ENCODE results near the gene KCND3. TPM values are rescaled to one million over a fixed set of nuclear protein-coding genes. Genes with fewer than 3 reads are reported as not detected.

The KCND3 gene
- polyA plus RNA-seq, 1 donor from 2014 or later = not detected

DNA sequence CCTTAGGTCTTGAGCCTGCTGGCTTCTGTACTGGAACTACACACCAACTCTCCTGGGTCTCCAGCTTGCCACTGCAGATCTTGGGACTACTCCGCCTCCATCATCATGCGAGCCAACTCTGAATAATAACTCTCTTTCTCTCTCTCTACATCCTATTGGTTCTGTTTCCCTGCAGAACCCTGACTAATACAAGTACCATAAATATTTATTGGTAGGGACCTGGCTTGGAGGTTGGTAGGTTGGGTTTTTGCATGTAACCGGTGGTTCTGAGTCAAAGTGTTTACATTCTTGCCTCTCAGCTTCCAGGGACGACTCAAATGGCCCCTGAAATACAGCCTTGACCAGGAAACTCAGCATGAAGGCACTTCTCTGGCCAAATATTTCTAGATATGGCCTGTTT is 110.4 kb downstream of the KCND3 start:
- no peaks in the 10 kb centered on the region for H3K9me3 Mint-ChIP-seq

DNA sequence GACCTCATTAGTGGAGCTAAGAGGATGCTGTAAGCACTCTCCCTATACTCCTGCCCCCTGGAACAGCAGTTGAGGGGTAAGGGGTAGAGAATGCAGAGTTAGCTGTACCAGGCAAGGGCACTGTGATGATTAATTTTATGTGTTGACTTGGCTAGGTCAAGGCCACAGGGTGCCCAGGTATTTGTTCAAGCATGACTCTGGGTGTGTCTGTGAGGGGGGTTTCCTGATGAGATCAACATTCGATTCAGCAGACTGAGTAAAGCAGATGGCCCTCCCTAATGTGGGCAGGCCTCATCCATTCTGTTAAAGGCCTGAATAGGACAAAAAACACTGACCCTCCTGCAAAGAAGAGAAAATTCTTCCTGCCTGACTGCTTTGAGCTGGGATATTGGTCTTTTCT is 110.8 kb downstream of the KCND3 start:
- Mint-ChIP-seq H3K27ac (peak overlapping the region in 1 of 3 donors; percentile 65), H3K9me3 (no peaks in the 10 kb centered on the region), H3K36me3 (no peaks in the 10 kb centered on the region), H3K4me3 (peak overlapping the region in 1 of 4 donors; percentile 49), H3K27me3 (peaks cover 28% of the 10 kb centered on the region), H3K4me1 (peaks cover 5 to 25% (median 15%) of the 10 kb centered on the region in 3 donors)

More for the DNA sequence above, 110.4 kb downstream of the KCND3 start:
- H3K4me3 Mint-ChIP-seq = peak overlapping the region in 1 of 4 donors; percentile 49
- H3K27ac Mint-ChIP-seq = peak overlapping the region in 2 of 3 donors; percentile 13 to 65
- H3K36me3 Mint-ChIP-seq = no peaks in the 10 kb centered on the region
- H3K4me1 Mint-ChIP-seq = peaks cover 5 to 25% (median 15%) of the 10 kb centered on the region in 3 donors
- peaks cover 26% of the 10 kb centered on the region for H3K27me3 Mint-ChIP-seq

- H3K27ac Mint-ChIP-seq = peak overlapping the region in 1 of 3 donors; percentile 8
- H3K4me3 Mint-ChIP-seq = no peak overlapping the region
- peaks cover 28% of the 10 kb centered on the region for H3K27me3 Mint-ChIP-seq
- H3K36me3 Mint-ChIP-seq = no peaks in the 10 kb centered on the region
- H3K9me3 Mint-ChIP-seq = no peaks in the 10 kb centered on the region
- H3K4me1 Mint-ChIP-seq = peaks cover 5 to 25% (median 13%) of the 10 kb centered on the region in 3 donors
These were observed 111.4 kb downstream of the KCND3 start for GRCh38 chr1:111878091-111878490.

DNA sequence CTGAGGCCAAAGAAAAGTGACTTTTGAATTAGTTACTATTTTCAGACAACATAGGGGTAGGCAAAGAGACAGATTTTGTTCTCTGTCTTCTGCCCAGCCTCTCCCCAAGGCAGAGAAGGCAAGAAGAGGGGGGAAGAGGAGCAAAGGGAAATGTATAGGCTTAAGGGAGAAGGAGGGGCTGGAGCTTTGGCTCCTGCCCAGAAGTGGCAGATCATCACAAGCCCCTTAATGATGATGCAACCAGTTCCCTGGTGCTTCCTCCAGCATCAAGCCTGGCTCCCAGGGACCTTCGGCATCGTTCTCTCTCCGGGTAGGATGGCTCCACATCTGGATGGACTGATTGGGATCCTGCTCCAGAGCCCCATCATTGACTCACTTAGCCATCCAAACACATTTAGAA is 112.8 kb downstream of the KCND3 start:
- Mint-ChIP-seq H3K4me3 (no peak overlapping the region), H3K27me3 (peaks cover 24% of the 10 kb centered on the region), H3K27ac (no peak overlapping the region), H3K4me1 (peaks cover 5 to 25% (median 11%) of the 10 kb centered on the region in 3 donors), H3K36me3 (no peaks in the 10 kb centered on the region), H3K9me3 (no peaks in the 10 kb centered on the region)

DNA sequence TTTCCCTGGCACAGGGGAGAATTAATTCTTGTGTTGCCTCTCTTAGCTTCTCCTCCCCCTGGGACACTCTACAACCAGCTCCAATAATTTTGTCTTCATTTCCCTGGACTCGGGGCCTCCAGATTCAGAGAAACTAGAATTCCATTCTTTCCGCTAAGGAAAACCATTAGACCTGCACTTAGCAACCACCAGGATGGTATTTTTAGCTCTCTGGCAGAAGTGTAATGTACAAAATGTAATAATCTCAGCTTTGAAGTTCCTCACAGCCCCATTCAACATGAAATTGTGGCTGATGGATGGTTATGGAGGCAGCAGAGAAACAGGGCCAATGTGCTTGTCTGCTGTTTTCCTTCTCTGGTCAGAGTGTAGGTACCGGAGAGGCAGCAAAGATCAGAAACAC is 113.8 kb downstream of the KCND3 start:
- Mint-ChIP-seq H3K4me3 (no peak overlapping the region), H3K27me3 (peaks cover 17% of the 10 kb centered on the region), H3K9me3 (no peaks in the 10 kb centered on the region), H3K27ac (no peak overlapping the region), H3K4me1 (peaks cover 5 to 25% (median 11%) of the 10 kb centered on the region in 3 donors), H3K36me3 (no peaks in the 10 kb centered on the region)

DNA sequence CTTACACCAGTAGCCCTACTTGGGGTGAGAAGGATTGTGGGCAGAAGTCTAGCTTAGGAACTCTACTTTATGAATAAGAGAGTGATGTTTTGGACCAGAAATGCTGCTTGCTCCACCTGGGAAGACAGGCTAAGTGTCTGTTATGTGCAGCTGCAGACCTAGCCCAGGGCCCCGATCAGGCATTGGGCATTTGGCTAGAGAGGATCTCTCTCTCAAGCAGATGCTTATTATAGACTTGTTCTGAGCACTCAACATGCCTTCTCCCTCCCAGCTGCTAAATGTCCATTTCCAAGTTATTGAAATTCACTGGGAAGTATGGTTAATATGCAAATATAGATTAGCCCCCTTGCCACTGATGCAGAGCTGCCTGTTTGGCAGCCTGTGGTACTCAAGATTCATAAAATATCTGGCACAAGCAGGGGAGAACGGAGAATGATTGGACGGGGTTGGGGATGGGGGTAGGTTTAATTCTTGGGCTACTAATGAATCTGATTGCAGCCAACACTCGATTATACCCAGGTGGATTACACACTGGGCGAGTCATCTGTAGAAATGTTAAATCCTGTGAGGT is 115.9 kb downstream of the KCND3 start:
- no peak overlapping the region for H3K27ac Mint-ChIP-seq
- peaks cover 2 to 14% (median 4%) of the 10 kb centered on the region in 3 donors for H3K4me1 Mint-ChIP-seq
- peaks cover 17% of the 10 kb centered on the region for H3K27me3 Mint-ChIP-seq
- no peak overlapping the region for H3K4me3 Mint-ChIP-seq
- H3K9me3 Mint-ChIP-seq = no peaks in the 10 kb centered on the region
- H3K36me3 Mint-ChIP-seq = no peaks in the 10 kb centered on the region

GRCh38 chr1:111870181-111870580 is 119.3 kb downstream of the KCND3 start:
- no peak overlapping the region for H3K27ac Mint-ChIP-seq
- no peaks in the 10 kb centered on the region for H3K9me3 Mint-ChIP-seq
- H3K36me3 Mint-ChIP-seq = no peaks in the 10 kb centered on the region
- H3K4me3 Mint-ChIP-seq = no peak overlapping the region
- H3K4me1 Mint-ChIP-seq = no peaks in the 10 kb centered on the region
- H3K27me3 Mint-ChIP-seq = peaks cover 9% of the 10 kb centered on the region

DNA sequence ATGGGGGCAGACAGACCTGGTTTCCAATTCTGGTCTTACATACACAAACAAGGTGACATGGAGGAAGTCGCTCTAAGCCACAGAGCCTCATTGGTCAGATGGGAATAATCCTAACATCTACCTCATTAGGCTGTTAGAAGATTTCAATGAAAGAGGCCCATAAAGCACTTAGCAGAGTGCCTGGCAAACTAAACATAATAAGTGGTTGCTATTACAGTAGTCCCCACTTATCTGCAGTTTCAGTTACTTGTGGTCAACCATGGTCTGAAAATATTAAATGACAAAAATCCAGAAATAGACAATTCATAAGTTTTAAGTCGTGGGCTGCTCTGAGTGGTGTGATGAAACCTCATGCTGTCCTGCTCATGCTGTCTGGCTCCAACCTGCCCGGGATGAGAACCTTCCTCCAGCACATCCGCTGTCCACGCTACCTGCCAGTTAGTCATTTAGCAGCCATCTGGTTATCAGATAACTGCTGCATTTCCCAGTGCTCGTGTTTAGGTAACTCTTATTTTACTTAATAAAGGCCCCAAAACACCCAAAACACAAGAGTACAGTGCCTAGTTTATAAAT is 121.5 kb downstream of the KCND3 start:
- Mint-ChIP-seq H3K4me3 (no peak overlapping the region), H3K36me3 (no peaks in the 10 kb centered on the region), H3K9me3 (peaks cover 0 to 3% (median 0%) of the 10 kb centered on the region in 3 donors), H3K27me3 (peaks cover 14% of the 10 kb centered on the region), H3K27ac (no peak overlapping the region), H3K4me1 (peaks cover 0 to 6% (median 0%) of the 10 kb centered on the region in 3 donors)

DNA sequence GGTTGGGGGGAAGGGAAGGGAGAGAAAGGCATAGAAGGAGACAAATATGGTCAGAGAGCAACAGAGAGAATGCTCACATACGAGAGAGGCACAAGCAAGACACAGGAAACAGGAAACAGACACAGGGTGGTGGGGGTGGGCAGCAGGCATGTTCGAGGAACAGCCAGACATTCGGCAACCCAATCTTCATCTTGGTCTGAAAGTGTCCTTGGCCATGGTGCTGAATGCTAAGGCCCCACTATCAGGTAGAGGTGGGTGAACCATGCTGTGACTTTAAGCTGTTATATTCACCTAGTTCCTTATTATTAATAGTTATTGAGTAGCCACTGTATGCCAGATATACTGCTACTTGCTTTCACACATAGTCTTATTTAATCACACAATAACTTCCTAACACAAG is 124.6 kb downstream of the KCND3 start:
- Mint-ChIP-seq H3K27me3 (peaks cover 22% of the 10 kb centered on the region), H3K9me3 (peaks cover 0 to 5% (median 2%) of the 10 kb centered on the region in 3 donors), H3K36me3 (no peaks in the 10 kb centered on the region), H3K27ac (no peak overlapping the region), H3K4me1 (peaks cover 0 to 6% (median 0%) of the 10 kb centered on the region in 3 donors), H3K4me3 (no peak overlapping the region)

GRCh38 chr1:111863401-111863800 is 126.1 kb downstream of the KCND3 start:
- Mint-ChIP-seq H3K4me1 (peaks cover 0 to 6% (median 0%) of the 10 kb centered on the region in 3 donors), H3K9me3 (peaks cover 0 to 5% (median 2%) of the 10 kb centered on the region in 3 donors), H3K27me3 (peaks cover 22% of the 10 kb centered on the region), H3K36me3 (no peaks in the 10 kb centered on the region), H3K4me3 (peak overlapping the region in 2 of 4 donors; percentile 30 to 72), H3K27ac (peak overlapping the region in 1 of 3 donors; percentile 43)

- peaks cover 0 to 6% (median 0%) of the 10 kb centered on the region in 3 donors for H3K4me1 Mint-ChIP-seq
These were observed 126.9 kb downstream of the KCND3 start for GRCh38 chr1:111862599-111862998.

GRCh38 chr1:111861523-111861922 is 127.9 kb downstream of the KCND3 start:
- Mint-ChIP-seq H3K27me3 (peaks cover 23% of the 10 kb centered on the region), H3K4me3 (no peak overlapping the region), H3K36me3 (no peaks in the 10 kb centered on the region), H3K9me3 (peaks cover 0 to 5% (median 2%) of the 10 kb centered on the region in 3 donors), H3K4me1 (peaks cover 0 to 6% (median 0%) of the 10 kb centered on the region in 3 donors), H3K27ac (no peak overlapping the region)

More at GRCh38 chr1:111862599-111862998, 126.9 kb downstream of the KCND3 start:
- Mint-ChIP-seq H3K27ac (no peak overlapping the region), H3K4me3 (no peak overlapping the region), H3K9me3 (peaks cover 0 to 5% (median 2%) of the 10 kb centered on the region in 3 donors), H3K36me3 (no peaks in the 10 kb centered on the region), H3K27me3 (peaks cover 21% of the 10 kb centered on the region)

GRCh38 chr1:111857194-111857651 is 132.2 kb downstream of the KCND3 start:
- Mint-ChIP-seq H3K9me3 (peaks cover 0 to 2% (median 0%) of the 10 kb centered on the region in 3 donors), H3K27me3 (peaks cover 18% of the 10 kb centered on the region), H3K27ac (no peak overlapping the region), H3K36me3 (no peaks in the 10 kb centered on the region), H3K4me1 (no peaks in the 10 kb centered on the region), H3K4me3 (no peak overlapping the region)

GRCh38 chr1:111856411-111857185 is 132.9 kb downstream of the KCND3 start:
- H3K27ac Mint-ChIP-seq = no peak overlapping the region
- no peaks in the 10 kb centered on the region for H3K4me1 Mint-ChIP-seq
- H3K36me3 Mint-ChIP-seq = no peaks in the 10 kb centered on the region
- peaks cover 0 to 2% (median 0%) of the 10 kb centered on the region in 3 donors for H3K9me3 Mint-ChIP-seq
- no peak overlapping the region for H3K4me3 Mint-ChIP-seq
- H3K27me3 Mint-ChIP-seq = peaks cover 17% of the 10 kb centered on the region

DNA sequence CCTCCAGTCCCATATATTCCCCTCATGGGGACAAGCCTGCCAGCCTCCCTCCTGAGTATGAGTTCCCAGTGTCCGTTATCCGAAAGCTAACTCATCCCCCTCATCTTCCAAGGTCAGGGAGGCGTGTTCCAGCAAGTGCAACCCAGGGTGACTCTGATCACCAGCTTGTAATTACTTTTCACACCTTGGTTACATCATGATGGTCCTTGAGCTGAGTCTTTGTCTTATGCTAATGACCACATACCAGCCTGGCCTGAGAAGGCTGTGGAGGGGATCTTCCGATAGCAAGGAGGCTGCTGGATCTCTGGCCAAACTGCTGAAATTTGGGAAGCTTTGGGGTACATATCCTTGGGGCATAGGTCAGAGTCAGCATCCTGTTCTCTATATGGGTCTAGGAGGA is 134.2 kb downstream of the KCND3 start:
- Mint-ChIP-seq H3K4me1 (no peaks in the 10 kb centered on the region), H3K4me3 (no peak overlapping the region), H3K27me3 (peaks cover 16% of the 10 kb centered on the region), H3K9me3 (no peaks in the 10 kb centered on the region), H3K36me3 (peaks cover 1% of the 10 kb centered on the region), H3K27ac (no peak overlapping the region)

Data from IgD-negative memory B cell (primary cell).